Peyer's patch (tissue), 4 donors: ENCODE measurements around the gene TK1. TPM values are rescaled to one million over a fixed set of nuclear protein-coding genes. Genes with fewer than 3 reads are reported as not detected.
A peak's percentile ranks its signal among the peaks of the same experiment; 100 is the strongest.

Source experiments
- DNase-seq, 3 donors: peaks; one replicate each; pipeline ENCODE4 v3.0.0-alpha.2; 2017 to 2019
- H3K27ac ChIP-seq, 4 donors: fragments of 200-600 bp; sonication (generic); one replicate each; pipeline ENCODE4 v1.5.1; 2016 to 2019
- H3K27me3 ChIP-seq, 2 donors: fragments of 200-600 bp; sonication (generic); one replicate each; pipeline ENCODE4 v1.5.1; 2019
- H3K36me3 ChIP-seq, 3 donors: fragments of 200-600 bp; sonication (generic); one replicate each; pipeline ENCODE4 v1.5.1; 2016 to 2019
- H3K4me1 ChIP-seq, 4 donors: fragments of 200-600 bp; sonication (generic); one replicate each; pipeline ENCODE4 v1.5.1; 2016 to 2019
- H3K4me3 ChIP-seq, 4 donors: fragments of 200-600 bp; sonication (generic); 1 replicate in 3 of 4; 2 replicates in 1 of 4; pipeline ENCODE4 v1.5.1; 2016 to 2019; ENCODE audit warnings: mild to moderate bottlenecking in 1 of 4
- H3K9me3 ChIP-seq, 4 donors: fragments of 200-600 bp; sonication (generic); one replicate each; pipeline ENCODE4 v1.5.1; 2016 to 2019; ENCODE audit warnings: mild to moderate bottlenecking in 1 of 4
- CTCF ChIP-seq, 6 experiments: fragments of 450-650 bp in 4 of 6; fragments of 200-600 bp in 2 of 6; sonication (generic) in 1 of 6; IDR thresholded peaks; one replicate each; pipeline ENCODE4 v1.5.1; 2017 to 2019; ENCODE audit warnings: antibody characterized with exemption in 6 of 6, mild to moderate bottlenecking in 3 of 6, moderate library complexity in 1 of 6
- POLR2A ChIP-seq, 2 donors: fragments of 450-650 bp; IDR thresholded peaks; one replicate each; pipeline ENCODE4 v1.5.1; 2017; ENCODE audit warnings: antibody characterized with exemption in 2 of 2, mild to moderate bottlenecking in 2 of 2, moderate library complexity in 2 of 2
- total RNA-seq, 4 donors: library from RNA; depleted of rRNA; stranded (reverse); fragments of >200 nt; gene quantifications; one replicate each; pipeline ENCODE4 v1.1.0, GENCODE V29; 2016

Gene TK1
- total RNA-seq, 4 donors from 2014 or later, result 6.2 to 46.2 (median 10.1) TPM

- peak overlapping the region; percentile 59 to 97 (median 82) for H3K4me3 ChIP-seq
- TF ChIP-seq CTCF (IDR thresholded peaks at IDR 0.05) (no peak), POLR2A (IDR thresholded peaks at IDR 0.05) (peak in 1 of 2 donors; percentile 2)
These were observed 58.8 kb downstream of the TK1 start for GRCh38 chr17:78127888-78128550.

GRCh38 chr17:78127239-78127887, 59.5 kb downstream of the TK1 start:
- peaks cover 7 to 66% (median 59%) of the 10 kb centered on the region in 4 donors for H3K4me1 ChIP-seq
- TF ChIP-seq POLR2A (IDR thresholded peaks at IDR 0.05), result peak; percentile 31 to 57
- TF ChIP-seq CTCF (IDR thresholded peaks at IDR 0.05), result no peak
- H3K27me3 ChIP-seq, result no peaks in the 10 kb centered on the region
- H3K27ac ChIP-seq, result peak overlapping the region; percentile 84 to 99 (median 90)
- peaks cover 0 to 36% (median 0%) of the 10 kb centered on the region in 3 donors for H3K36me3 ChIP-seq
- no peaks in the 10 kb centered on the region for H3K9me3 ChIP-seq
- H3K4me3 ChIP-seq, result peak overlapping the region; percentile 59 to 97 (median 82)
- peak; percentile 79 to 89 (median 82) for DNase-seq

More at GRCh38 chr17:78127888-78128550, 58.8 kb downstream of the TK1 start:
- H3K4me1 ChIP-seq, result peaks cover 7 to 68% (median 60%) of the 10 kb centered on the region in 4 donors
- no peaks in the 10 kb centered on the region for H3K27me3 ChIP-seq
- peak in 2 of 3 donors; percentile 62 to 77 for DNase-seq
- H3K9me3 ChIP-seq, result no peaks in the 10 kb centered on the region
- H3K27ac ChIP-seq, result peak overlapping the region; percentile 84 to 99 (median 90)
- H3K36me3 ChIP-seq, result peaks cover 0 to 29% (median 0%) of the 10 kb centered on the region in 3 donors

- H3K4me3 ChIP-seq, result peak overlapping the region; percentile 59 to 97 (median 82)
- peaks cover 0 to 40% (median 0%) of the 10 kb centered on the region in 3 donors for H3K36me3 ChIP-seq
- no peaks in the 10 kb centered on the region for H3K27me3 ChIP-seq
- DNase-seq, result no peak
- peak overlapping the region; percentile 84 to 99 (median 90) for H3K27ac ChIP-seq
- no peak for TF ChIP-seq POLR2A (IDR thresholded peaks at IDR 0.05)
- TF ChIP-seq CTCF (IDR thresholded peaks at IDR 0.05), result no peak
- H3K9me3 ChIP-seq, result no peaks in the 10 kb centered on the region
- H3K4me1 ChIP-seq, result peaks cover 7 to 67% (median 61%) of the 10 kb centered on the region in 4 donors
These were observed 60.0 kb downstream of the TK1 start for GRCh38 chr17:78126895-78127238.

- peaks cover 0 to 40% (median 0%) of the 10 kb centered on the region in 3 donors for H3K36me3 ChIP-seq
- no peaks in the 10 kb centered on the region for H3K27me3 ChIP-seq
- H3K4me3 ChIP-seq, result peak overlapping the region in 3 of 4 donors; percentile 59 to 97 (median 95)
- TF ChIP-seq POLR2A (IDR thresholded peaks at IDR 0.05) (no peak), CTCF (IDR thresholded peaks at IDR 0.05) (no peak)
- H3K27ac ChIP-seq, result peak overlapping the region; percentile 84 to 99 (median 90)
- no peaks in the 10 kb centered on the region for H3K9me3 ChIP-seq
- H3K4me1 ChIP-seq, result peaks cover 7 to 74% (median 60%) of the 10 kb centered on the region in 4 donors
- DNase-seq, result peak in 1 of 3 donors; percentile 47
These were observed 60.6 kb downstream of the TK1 start for GRCh38 chr17:78125976-78126894.
